HepG2 (cell line): ENCODE results near the gene LIF. TPM values are rescaled to one million over a fixed set of nuclear protein-coding genes. Genes with fewer than 3 reads are reported as not detected.

Source experiments
- ASH2L ChIP-seq: fragments of 300-600, 200-600 bp; sonication (generic); IDR thresholded peaks from 2 replicates; pipeline ENCODE4 v1.7.0; 2017; ENCODE audit warnings: low read depth, mild to moderate bottlenecking, moderate library complexity, mixed read lengths, low read length; ENCODE audit not compliant: insufficient read length
- HNRNPH1 ChIP-seq: fragments of 200-400 bp; formaldehyde crosslinking; optimal IDR thresholded peaks from 2 replicates; pipeline ENCODE3; 2017; ENCODE audit warnings: mild to moderate bottlenecking, low read depth, low read length
- IRF2 ChIP-seq: IDR thresholded peaks from 2 replicates; pipeline ENCODE4 v1.6.1; 2018; ENCODE audit warnings: missing genetic modification reagents, missing compliant biosample characterization
- NCOA2 ChIP-seq: sonication (generic); formaldehyde crosslinking; IDR thresholded peaks from 2 replicates; pipeline ENCODE4 v1.8.0; 2022; ENCODE audit warnings: inconsistent platforms
- NR2C2 ChIP-seq: sonication (generic); formaldehyde crosslinking; IDR thresholded peaks from 2 replicates; pipeline ENCODE4 v1.4.0; 2020; ENCODE audit warnings: missing genetic modification reagents, mild to moderate bottlenecking, moderate library complexity, borderline replicate concordance
- RORA ChIP-seq: sonication (generic); formaldehyde crosslinking; IDR thresholded peaks from 2 replicates; pipeline ENCODE4 v1.5.0; 2020; ENCODE audit warnings: mild to moderate bottlenecking, missing genetic modification reagents, moderate library complexity
- RXRA ChIP-seq: sonication (generic); formaldehyde crosslinking; IDR thresholded peaks from 2 replicates; pipeline ENCODE4 v1.5.1; 2020; ENCODE audit warnings: missing genetic modification reagents
- ZFY ChIP-seq: sonication (generic); formaldehyde crosslinking; IDR thresholded peaks from 2 replicates; pipeline ENCODE4 v1.4.0; 2020; ENCODE audit warnings: missing genetic modification reagents
- ZNF121 ChIP-seq: sonication (generic); formaldehyde crosslinking; IDR thresholded peaks from 2 replicates; pipeline ENCODE4 v1.5.0; 2020; ENCODE audit warnings: mild to moderate bottlenecking, missing genetic modification reagents
- ZNF644 ChIP-seq: IDR thresholded peaks from 2 replicates; pipeline ENCODE4 v1.6.1; 2016; ENCODE audit warnings: low read depth
- polyA plus RNA-seq, 8 experiments: library from polyadenylated mRNA; depleted of rRNA in 3 of 8; stranded (reverse) in 7 of 8; unstranded in 1 of 8; fragments of >200 nt; fragmentation: Illumina TruSeq in 4 of 8; extraction: Trizol in 4 of 8; gene quantifications; 2 replicates each; pipeline versions ENCODE4 v1.2.1 to v1.2.3, GENCODE V29; 2011 to 2016; ENCODE audit warnings: low read depth in 4 of 8, missing spikeins in 1 of 8, mixed read lengths in 1 of 8; ENCODE audit not compliant: insufficient read depth in 1 of 8
- total RNA-seq, 5 experiments: library from RNA; depleted of rRNA; stranded (reverse); fragments of >200 nt; fragmentation: Illumina TruSeq; extraction: Trizol; gene quantifications; 2 replicates each; pipeline ENCODE4 v1.2.3, GENCODE V29; 2016; ENCODE audit warnings: low read depth in 1 of 5
- TF ChIP-seq, protein P1 (sequence below): sonication (generic); formaldehyde crosslinking; IDR thresholded peaks from 2 replicates; pipeline ENCODE4 v1.4.0; 2020; ENCODE audit warnings: missing genetic modification reagents
- TF ChIP-seq, protein P2 (sequence below): sonication (generic); formaldehyde crosslinking; IDR thresholded peaks from 2 replicates; pipeline ENCODE4 v1.4.0; 2020; ENCODE audit warnings: missing genetic modification reagents, borderline replicate concordance
- TF ChIP-seq, protein P3 (sequence below): sonication (generic); formaldehyde crosslinking; IDR thresholded peaks from 2 replicates; pipeline ENCODE4 v1.8.1; 2023; ENCODE audit warnings: mild to moderate bottlenecking, inconsistent platforms, moderate library complexity, missing genetic modification reagents, borderline replicate concordance
- TF ChIP-seq, protein P4 (sequence below): sonication (generic); formaldehyde crosslinking; IDR thresholded peaks from 2 replicates; pipeline ENCODE4 v1.4.0; 2020; ENCODE audit warnings: missing genetic modification reagents, borderline replicate concordance
- TF ChIP-seq, protein P5 (sequence below): sonication (generic); formaldehyde crosslinking; IDR thresholded peaks from 2 replicates; pipeline ENCODE4 v1.8.1; 2022; ENCODE audit warnings: low read depth, mild to moderate bottlenecking, missing genetic modification reagents

LIF gene
- total and polyA plus RNA-seq, 2 of the 13 experiments (the other 11 are each of a cell fraction or from before 2014, with no cell fraction given), result 3.6 to 8.5 TPM

- TF ChIP-seq, protein P1, sequence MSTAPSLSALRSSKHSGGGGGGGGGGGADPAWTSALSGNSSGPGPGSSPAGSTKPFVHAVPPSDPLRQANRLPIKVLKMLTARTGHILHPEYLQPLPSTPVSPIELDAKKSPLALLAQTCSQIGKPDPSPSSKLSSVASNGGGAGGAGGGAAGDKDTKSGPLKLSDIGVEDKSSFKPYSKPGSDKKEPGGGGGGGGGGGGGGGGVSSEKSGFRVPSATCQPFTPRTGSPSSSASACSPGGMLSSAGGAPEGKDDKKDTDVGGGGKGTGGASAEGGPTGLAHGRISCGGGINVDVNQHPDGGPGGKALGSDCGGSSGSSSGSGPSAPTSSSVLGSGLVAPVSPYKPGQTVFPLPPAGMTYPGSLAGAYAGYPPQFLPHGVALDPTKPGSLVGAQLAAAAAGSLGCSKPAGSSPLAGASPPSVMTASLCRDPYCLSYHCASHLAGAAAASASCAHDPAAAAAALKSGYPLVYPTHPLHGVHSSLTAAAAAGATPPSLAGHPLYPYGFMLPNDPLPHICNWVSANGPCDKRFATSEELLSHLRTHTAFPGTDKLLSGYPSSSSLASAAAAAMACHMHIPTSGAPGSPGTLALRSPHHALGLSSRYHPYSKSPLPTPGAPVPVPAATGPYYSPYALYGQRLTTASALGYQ (CRISPR knock-in tag), result peak; percentile 42; the same call in 1 of the 2 replicates
- TF ChIP-seq, protein P2, sequence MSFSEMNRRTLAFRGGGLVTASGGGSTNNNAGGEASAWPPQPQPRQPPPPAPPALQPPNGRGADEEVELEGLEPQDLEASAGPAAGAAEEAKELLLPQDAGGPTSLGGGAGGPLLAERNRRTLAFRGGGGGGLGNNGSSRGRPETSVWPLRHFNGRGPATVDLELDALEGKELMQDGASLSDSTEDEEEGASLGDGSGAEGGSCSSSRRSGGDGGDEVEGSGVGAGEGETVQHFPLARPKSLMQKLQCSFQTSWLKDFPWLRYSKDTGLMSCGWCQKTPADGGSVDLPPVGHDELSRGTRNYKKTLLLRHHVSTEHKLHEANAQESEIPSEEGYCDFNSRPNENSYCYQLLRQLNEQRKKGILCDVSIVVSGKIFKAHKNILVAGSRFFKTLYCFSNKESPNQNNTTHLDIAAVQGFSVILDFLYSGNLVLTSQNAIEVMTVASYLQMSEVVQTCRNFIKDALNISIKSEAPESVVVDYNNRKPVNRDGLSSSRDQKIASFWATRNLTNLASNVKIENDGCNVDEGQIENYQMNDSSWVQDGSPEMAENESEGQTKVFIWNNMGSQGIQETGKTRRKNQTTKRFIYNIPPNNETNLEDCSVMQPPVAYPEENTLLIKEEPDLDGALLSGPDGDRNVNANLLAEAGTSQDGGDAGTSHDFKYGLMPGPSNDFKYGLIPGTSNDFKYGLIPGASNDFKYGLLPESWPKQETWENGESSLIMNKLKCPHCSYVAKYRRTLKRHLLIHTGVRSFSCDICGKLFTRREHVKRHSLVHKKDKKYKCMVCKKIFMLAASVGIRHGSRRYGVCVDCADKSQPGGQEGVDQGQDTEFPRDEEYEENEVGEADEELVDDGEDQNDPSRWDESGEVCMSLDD, result peak; percentile 83; the same call in 1 of the 2 replicates
- TF ChIP-seq ASH2L, result no peak
- TF ChIP-seq, protein P3, sequence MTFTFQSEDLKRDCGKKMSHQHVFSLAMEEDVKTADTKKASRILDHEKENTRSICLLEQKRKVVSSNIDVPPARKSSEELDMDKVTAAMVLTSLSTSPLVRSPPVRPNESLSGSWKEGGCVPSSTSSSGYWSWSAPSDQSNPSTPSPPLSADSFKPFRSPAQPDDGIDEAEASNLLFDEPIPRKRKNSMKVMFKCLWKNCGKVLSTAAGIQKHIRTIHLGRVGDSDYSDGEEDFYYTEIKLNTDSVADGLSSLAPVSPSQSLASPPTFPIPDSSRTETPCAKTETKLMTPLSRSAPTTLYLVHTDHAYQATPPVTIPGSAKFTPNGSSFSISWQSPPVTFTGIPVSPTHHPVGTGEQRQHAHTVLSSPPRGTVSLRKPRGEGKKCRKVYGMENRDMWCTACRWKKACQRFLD (CRISPR knock-in tag), result 0 out of 2 replicates have a peak, but pooled peaks have one; percentile 32
- TF ChIP-seq ZFY (CRISPR knock-in tag), result no peak
- TF ChIP-seq RXRA (CRISPR knock-in tag), result peak; percentile 71
- TF ChIP-seq NCOA2, result peak; percentile 62; the same call in 1 of the 2 replicates
- TF ChIP-seq ZNF121 (CRISPR knock-in tag), result no peak
- TF ChIP-seq, protein P4, sequence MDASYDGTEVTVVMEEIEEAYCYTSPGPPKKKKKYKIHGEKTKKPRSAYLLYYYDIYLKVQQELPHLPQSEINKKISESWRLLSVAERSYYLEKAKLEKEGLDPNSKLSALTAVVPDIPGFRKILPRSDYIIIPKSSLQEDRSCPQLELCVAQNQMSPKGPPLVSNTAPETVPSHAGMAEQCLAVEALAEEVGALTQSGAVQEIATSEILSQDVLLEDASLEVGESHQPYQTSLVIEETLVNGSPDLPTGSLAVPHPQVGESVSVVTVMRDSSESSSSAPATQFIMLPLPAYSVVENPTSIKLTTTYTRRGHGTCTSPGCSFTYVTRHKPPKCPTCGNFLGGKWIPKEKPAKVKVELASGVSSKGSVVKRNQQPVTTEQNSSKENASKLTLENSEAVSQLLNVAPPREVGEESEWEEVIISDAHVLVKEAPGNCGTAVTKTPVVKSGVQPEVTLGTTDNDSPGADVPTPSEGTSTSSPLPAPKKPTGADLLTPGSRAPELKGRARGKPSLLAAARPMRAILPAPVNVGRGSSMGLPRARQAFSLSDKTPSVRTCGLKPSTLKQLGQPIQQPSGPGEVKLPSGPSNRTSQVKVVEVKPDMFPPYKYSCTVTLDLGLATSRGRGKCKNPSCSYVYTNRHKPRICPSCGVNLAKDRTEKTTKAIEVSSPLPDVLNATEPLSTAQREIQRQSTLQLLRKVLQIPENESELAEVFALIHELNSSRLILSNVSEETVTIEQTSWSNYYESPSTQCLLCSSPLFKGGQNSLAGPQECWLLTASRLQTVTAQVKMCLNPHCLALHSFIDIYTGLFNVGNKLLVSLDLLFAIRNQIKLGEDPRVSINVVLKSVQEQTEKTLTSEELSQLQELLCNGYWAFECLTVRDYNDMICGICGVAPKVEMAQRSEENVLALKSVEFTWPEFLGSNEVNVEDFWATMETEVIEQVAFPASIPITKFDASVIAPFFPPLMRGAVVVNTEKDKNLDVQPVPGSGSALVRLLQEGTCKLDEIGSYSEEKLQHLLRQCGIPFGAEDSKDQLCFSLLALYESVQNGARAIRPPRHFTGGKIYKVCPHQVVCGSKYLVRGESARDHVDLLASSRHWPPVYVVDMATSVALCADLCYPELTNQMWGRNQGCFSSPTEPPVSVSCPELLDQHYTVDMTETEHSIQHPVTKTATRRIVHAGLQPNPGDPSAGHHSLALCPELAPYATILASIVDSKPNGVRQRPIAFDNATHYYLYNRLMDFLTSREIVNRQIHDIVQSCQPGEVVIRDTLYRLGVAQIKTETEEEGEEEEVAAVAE (CRISPR knock-in tag), result 0 out of 2 replicates have a peak, but pooled peaks have one; percentile 38
- TF ChIP-seq NR2C2 (CRISPR knock-in tag), result no peak; the same call in 1 of the 2 replicates
- TF ChIP-seq RORA (CRISPR knock-in tag), result no peak
- TF ChIP-seq ZNF644 (CRISPR knock-in tag), result peak; percentile 37; the same call in 1 of the 2 replicates
- TF ChIP-seq IRF2 (CRISPR knock-in tag), result peak; percentile 51; the same call in 1 of the 2 replicates
- no peak for TF ChIP-seq HNRNPH1
- TF ChIP-seq, protein P5, sequence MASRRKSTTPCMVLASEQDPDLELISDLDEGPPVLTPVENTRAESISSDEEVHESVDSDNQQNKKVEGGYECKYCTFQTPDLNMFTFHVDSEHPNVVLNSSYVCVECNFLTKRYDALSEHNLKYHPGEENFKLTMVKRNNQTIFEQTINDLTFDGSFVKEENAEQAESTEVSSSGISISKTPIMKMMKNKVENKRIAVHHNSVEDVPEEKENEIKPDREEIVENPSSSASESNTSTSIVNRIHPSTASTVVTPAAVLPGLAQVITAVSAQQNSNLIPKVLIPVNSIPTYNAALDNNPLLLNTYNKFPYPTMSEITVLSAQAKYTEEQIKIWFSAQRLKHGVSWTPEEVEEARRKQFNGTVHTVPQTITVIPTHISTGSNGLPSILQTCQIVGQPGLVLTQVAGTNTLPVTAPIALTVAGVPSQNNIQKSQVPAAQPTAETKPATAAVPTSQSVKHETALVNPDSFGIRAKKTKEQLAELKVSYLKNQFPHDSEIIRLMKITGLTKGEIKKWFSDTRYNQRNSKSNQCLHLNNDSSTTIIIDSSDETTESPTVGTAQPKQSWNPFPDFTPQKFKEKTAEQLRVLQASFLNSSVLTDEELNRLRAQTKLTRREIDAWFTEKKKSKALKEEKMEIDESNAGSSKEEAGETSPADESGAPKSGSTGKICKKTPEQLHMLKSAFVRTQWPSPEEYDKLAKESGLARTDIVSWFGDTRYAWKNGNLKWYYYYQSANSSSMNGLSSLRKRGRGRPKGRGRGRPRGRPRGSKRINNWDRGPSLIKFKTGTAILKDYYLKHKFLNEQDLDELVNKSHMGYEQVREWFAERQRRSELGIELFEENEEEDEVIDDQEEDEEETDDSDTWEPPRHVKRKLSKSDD (CRISPR knock-in tag), result no peak
Observed at GRCh38 chr22:30210235-30210909, 36.2 kb downstream of the LIF start (continued).
